Neuronal stem cell (in vitro differentiated cells): ENCODE measurements around the gene TSPY1. TPM values are rescaled to one million over a fixed set of nuclear protein-coding genes. Genes with fewer than 3 reads are reported as not detected.
"Not testable (repeated sequence)": the region's sequence is repeated elsewhere in the genome, so short reads cannot be mapped to it uniquely, and the experiment has no call there.

Experiments used
- DNase-seq: peaks from one replicate; pipeline ENCODE4 v3.0.0-alpha.2; 2013; ENCODE audit warnings: low spot score
- H2AFZ ChIP-seq: one replicate; pipeline ENCODE4 v1.6.1; 2013; ENCODE audit warnings: mild to moderate bottlenecking, low read length, inconsistent platforms
- H2AK5ac ChIP-seq: 2 replicates; pipeline ENCODE4 v1.6.1; 2013; ENCODE audit warnings: low read depth, mild to moderate bottlenecking, inconsistent platforms, low read length, moderate library complexity, mixed read lengths
- H2BK120ac ChIP-seq: 2 replicates; pipeline ENCODE4 v1.6.1; 2013; ENCODE audit warnings: low read depth, mild to moderate bottlenecking, inconsistent platforms, low read length, moderate library complexity, mixed read lengths
- H2BK12ac ChIP-seq: one replicate; pipeline ENCODE4 v1.6.1; 2013; ENCODE audit warnings: low read length, inconsistent platforms
- H2BK15ac ChIP-seq: 2 replicates; pipeline ENCODE4 v1.6.1; 2013; ENCODE audit warnings: mild to moderate bottlenecking, low read length, inconsistent platforms, mixed read lengths
- H2BK5ac ChIP-seq: one replicate; pipeline ENCODE4 v1.6.1; 2013; ENCODE audit warnings: inconsistent platforms, mild to moderate bottlenecking, low read length, moderate library complexity
- H3K14ac ChIP-seq: one replicate; pipeline ENCODE4 v1.6.1; 2013; ENCODE audit warnings: low read length, inconsistent platforms
- H3K18ac ChIP-seq: 2 replicates; pipeline ENCODE4 v1.6.1; 2013; ENCODE audit warnings: low read length, inconsistent platforms
- H3K23ac ChIP-seq: 2 replicates; pipeline ENCODE4 v1.6.1; 2013; ENCODE audit warnings: low read depth, mild to moderate bottlenecking, mixed read lengths, low read length, inconsistent platforms; ENCODE audit not compliant: poor library complexity
- H3K27ac ChIP-seq: replicated peaks from 3 replicates; pipeline ENCODE4 v1.5.1; 2013; ENCODE audit warnings: low read length, inconsistent platforms
- H3K27me3 ChIP-seq, 3 experiments: 2 replicates each; pipeline ENCODE4 v1.6.1; 2013; ENCODE audit warnings: low read length in 3 of 3, mild to moderate bottlenecking in 2 of 3, inconsistent platforms in 1 of 3, low read depth in 1 of 3, mixed read lengths in 1 of 3, moderate library complexity in 1 of 3; ENCODE audit not compliant: control insufficient read depth in 3 of 3, insufficient read depth in 3 of 3
- H3K36me3 ChIP-seq, 2 donors: replicated peaks in 1 of 2; 2 replicates each; pipeline ENCODE4 v1.6.1; 2013; ENCODE audit warnings: low read length in 2 of 2; ENCODE audit not compliant: control insufficient read depth in 2 of 2, insufficient read depth in 2 of 2
- H3K4ac ChIP-seq: 2 replicates; pipeline ENCODE4 v1.6.1; 2013; ENCODE audit warnings: inconsistent platforms, mild to moderate bottlenecking, low read length, moderate library complexity
- H3K4me1 ChIP-seq, 2 donors: 1 replicate in 1 of 2; 2 replicates in 1 of 2; pipeline ENCODE4 v1.6.1; 2013; ENCODE audit warnings: low read length in 2 of 2, low read depth in 1 of 2; ENCODE audit not compliant: control insufficient read depth in 2 of 2, insufficient read depth in 1 of 2
- H3K4me2 ChIP-seq: one replicate; pipeline ENCODE4 v1.6.1; 2013; ENCODE audit warnings: mild to moderate bottlenecking, low read length, inconsistent platforms; ENCODE audit not compliant: insufficient read depth, poor library complexity, severe bottlenecking
- H3K4me3 ChIP-seq, 2 donors: 2 replicates each; pipeline ENCODE4 v1.5.1; 2013; ENCODE audit warnings: low read length in 2 of 2, mild to moderate bottlenecking in 2 of 2, inconsistent platforms in 1 of 2, moderate library complexity in 1 of 2
- H3K79me1 ChIP-seq: one replicate; pipeline ENCODE4 v1.6.1; 2013; ENCODE audit warnings: low read depth, mild to moderate bottlenecking, inconsistent platforms, low read length, moderate library complexity
- H3K9ac ChIP-seq: one replicate; pipeline ENCODE4 v1.6.1; 2013; ENCODE audit warnings: mild to moderate bottlenecking, low read depth, low read length, inconsistent platforms; ENCODE audit not compliant: poor library complexity
- H3K9me3 ChIP-seq, 2 donors: replicated peaks in 1 of 2; 2 replicates each; pipeline versions ENCODE3 to v1.6.1; 2013; ENCODE audit warnings: low read length in 2 of 2, mild to moderate bottlenecking in 2 of 2, inconsistent platforms in 1 of 2, low read depth in 1 of 2, mixed read lengths in 1 of 2, moderate library complexity in 1 of 2; ENCODE audit not compliant: control insufficient read depth in 2 of 2, insufficient read depth in 1 of 2
- H4K8ac ChIP-seq: one replicate; pipeline ENCODE4 v1.6.1; 2013; ENCODE audit warnings: low read depth, mild to moderate bottlenecking, inconsistent platforms, low read length, moderate library complexity
- H4K91ac ChIP-seq: one replicate; pipeline ENCODE4 v1.6.1; 2013; ENCODE audit warnings: low read length, low read depth, mild to moderate bottlenecking, inconsistent platforms; ENCODE audit not compliant: poor library complexity
- WGBS, 2 donors: extraction: QIAGEN DNeasy Blood & Tissue Kit; methylation state at CpG; one replicate each; pipeline ENCODE4 v1.1.7; 2013; ENCODE audit warnings: missing lambda C conversion rate in 2 of 2, mixed read lengths in 1 of 2; ENCODE audit not compliant: insufficient read length in 2 of 2, insufficient replicate concordance in 1 of 2; ENCODE audit errors: extremely low coverage in 2 of 2; 5-methylcytosine and 5-hydroxymethylcytosine counted together
- polyA plus RNA-seq, 2 experiments: library from polyadenylated mRNA; stranded (reverse); fragments of 200-250 nt; gene quantifications; one replicate each; pipeline ENCODE4 v1.2.3, GENCODE V29; 2013

The TSPY1 gene
- not detected for polyA plus RNA-seq (2013, experiment 1 of 2)
- polyA plus RNA-seq (2013, experiment 2 of 2): not detected

- H3K36me3 ChIP-seq, H2BK15ac ChIP-seq, H3K4me1 ChIP-seq, H2AK5ac ChIP-seq, H3K4me2 ChIP-seq, H3K14ac ChIP-seq, H2AFZ ChIP-seq, H3K18ac ChIP-seq, H4K91ac ChIP-seq, H2BK120ac ChIP-seq, H3K23ac ChIP-seq, H4K8ac ChIP-seq, H2BK12ac ChIP-seq, H3K27ac ChIP-seq, H3K4ac ChIP-seq, H2BK5ac ChIP-seq, H3K9me3 ChIP-seq, H3K9ac ChIP-seq, H3K79me1 ChIP-seq, H3K27me3 ChIP-seq, H3K4me3 ChIP-seq, DNase-seq: not testable (repeated sequence)
- no CpG with 5 or more reads among the region's 25 CpGs for WGBS, 2 donors
These were observed at the start of gene TSPY1 for GRCh38 chrY:9466655-9467054. Gene TSPY1, plus strand, starts transcription at chrY:9466955. Its CDS starts 46 bp downstream, at chrY:9467001.

GRCh38 chrY:9486967-9487366, 20.2 kb downstream of the TSPY1 start, which contains the start of gene TSPY9:
Gene TSPY9, plus strand, starts transcription at chrY:9487267. Its CDS starts 46 bp downstream, at chrY:9487313.
- H3K14ac ChIP-seq, H4K91ac ChIP-seq, H2AK5ac ChIP-seq, H3K27ac ChIP-seq, H3K9ac ChIP-seq, H3K4me3 ChIP-seq, H3K4me1 ChIP-seq, H3K36me3 ChIP-seq, H2BK5ac ChIP-seq, H2AFZ ChIP-seq, H3K4me2 ChIP-seq, H3K23ac ChIP-seq, H4K8ac ChIP-seq, H3K18ac ChIP-seq, H3K9me3 ChIP-seq, H3K79me1 ChIP-seq, H3K4ac ChIP-seq, H2BK120ac ChIP-seq, DNase-seq, H2BK15ac ChIP-seq, H3K27me3 ChIP-seq, H2BK12ac ChIP-seq: not testable (repeated sequence)
- no CpG with 5 or more reads among the region's 26 CpGs for WGBS, 2 donors

- H3K9me3 ChIP-seq: not testable (repeated sequence)
These were observed 37.6 kb downstream of the TSPY1 start for GRCh38 chrY:9504396-9504795.

GRCh38 chrY:9516287-9516686, 49.5 kb downstream of the TSPY1 start:
- H3K18ac ChIP-seq, H4K8ac ChIP-seq, H3K79me1 ChIP-seq, H3K4me2 ChIP-seq, H3K23ac ChIP-seq, H2BK120ac ChIP-seq, DNase-seq, H4K91ac ChIP-seq, H3K9me3 ChIP-seq, H3K36me3 ChIP-seq, H2BK15ac ChIP-seq, H2BK12ac ChIP-seq, H3K14ac ChIP-seq, H2AFZ ChIP-seq, H2AK5ac ChIP-seq, H3K4ac ChIP-seq, H3K4me1 ChIP-seq, H2BK5ac ChIP-seq, H3K27ac ChIP-seq, H3K9ac ChIP-seq, H3K27me3 ChIP-seq: not testable (repeated sequence)
- WGBS, 2 donors: no CpG with 5 or more reads among the region's 12 CpGs
- peak overlapping the region in 1 of 2 donors; percentile 66 for H3K4me3 ChIP-seq

More at GRCh38 chrY:9504396-9504795, 37.6 kb downstream of the TSPY1 start:
- not testable (repeated sequence) for H3K23ac ChIP-seq, H3K79me1 ChIP-seq, H3K14ac ChIP-seq, H4K91ac ChIP-seq, H3K27ac ChIP-seq, H2AFZ ChIP-seq, H2BK15ac ChIP-seq, H3K27me3 ChIP-seq, H4K8ac ChIP-seq, H2BK120ac ChIP-seq, DNase-seq, H2BK5ac ChIP-seq, H3K18ac ChIP-seq, H3K4me1 ChIP-seq, H3K9ac ChIP-seq, H3K36me3 ChIP-seq, H2AK5ac ChIP-seq, H3K4me3 ChIP-seq, H3K4ac ChIP-seq, H2BK12ac ChIP-seq, H3K4me2 ChIP-seq
- WGBS, 2 donors: no CpG with 5 or more reads among the region's 6 CpGs
